RWPE2 (cell line): ENCODE results near the gene TMEM237.

ENCODE experiments used
- ATAC-seq: fragments of 200-7000 bp; cut with Tn5 transposase; 3 replicates; pipeline ENCODE4 v1.9.1; 2021; ENCODE audit warnings: low read depth
- DNase-seq: peaks from one replicate; pipeline ENCODE4 v3.0.0-alpha.2; 2020; ENCODE audit warnings: low spot score
- H3K27ac ChIP-seq: fragments of 450-650 bp; 2 replicates; pipeline ENCODE4 v1.5.1; 2017; ENCODE audit warnings: mild to moderate bottlenecking; ENCODE audit not compliant: poor library complexity, severe bottlenecking
- H3K27me3 ChIP-seq: fragments of 250-450 bp; sonication (Bioruptor Pico); 2 replicates; pipeline ENCODE4 v1.5.1; 2021; ENCODE audit warnings: mild to moderate bottlenecking, moderate library complexity; ENCODE audit not compliant: insufficient read depth, poor library complexity, severe bottlenecking
- H3K36me3 ChIP-seq: fragments of 250-450 bp; sonication (Bioruptor Pico); 2 replicates; pipeline ENCODE4 v1.5.1; 2020; ENCODE audit warnings: low read depth, mild to moderate bottlenecking, moderate library complexity
- H3K4me1 ChIP-seq: fragments of 250-450 bp; sonication (Bioruptor Pico); 2 replicates; pipeline ENCODE4 v1.5.1; 2021; ENCODE audit warnings: mild to moderate bottlenecking, moderate library complexity; ENCODE audit not compliant: insufficient read depth, poor library complexity, severe bottlenecking
- H3K4me3 ChIP-seq: fragments of 250-450 bp; sonication (Bioruptor Pico); 2 replicates; pipeline ENCODE4 v1.5.1; 2021; ENCODE audit warnings: mild to moderate bottlenecking, moderate library complexity; ENCODE audit not compliant: severe bottlenecking
- H3K9me3 ChIP-seq: fragments of 250-450 bp; sonication (Bioruptor Pico); 2 replicates; pipeline ENCODE4 v1.5.1; 2021; ENCODE audit warnings: mild to moderate bottlenecking, moderate library complexity; ENCODE audit not compliant: severe bottlenecking
- TF ChIP-seq, protein P1 (sequence below): fragments of 450-650 bp; IDR thresholded peaks from one replicate; pipeline ENCODE4 v1.5.1; 2017; ENCODE audit warnings: mild to moderate bottlenecking, moderate library complexity; ENCODE audit not compliant: poor library complexity, severe bottlenecking

Gene TMEM237

DNA sequence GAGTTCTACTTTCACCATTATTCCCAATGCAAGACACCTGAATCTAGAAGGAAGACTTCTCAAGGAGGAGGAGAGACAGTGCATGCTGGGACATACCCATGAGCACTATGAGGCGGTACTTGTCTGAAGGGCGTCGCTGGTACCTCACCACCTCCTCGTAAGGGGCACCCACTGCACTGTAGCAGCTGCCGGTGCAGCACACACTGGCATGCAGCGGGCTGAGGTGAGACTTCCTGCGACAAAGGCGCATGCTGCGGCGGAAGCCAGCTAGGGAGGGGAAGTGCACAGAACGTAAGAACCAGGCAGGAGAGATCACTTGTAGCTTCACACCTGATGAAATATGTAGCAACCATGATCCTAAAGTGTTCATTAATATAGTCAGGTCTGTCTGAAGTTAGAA is 12.8 kb upstream of the TMEM237 start:
- Histone ChIP-seq H3K27ac (no peak overlapping the region), H3K4me3 (no peak overlapping the region), H3K36me3 (no peaks in the 10 kb centered on the region), H3K4me1 (peaks cover 6% of the 10 kb centered on the region), H3K27me3 (no peaks in the 10 kb centered on the region), H3K9me3 (no peaks in the 10 kb centered on the region)
- ATAC-seq (no peak), DNase-seq (no peak)
- TF ChIP-seq, protein P1, sequence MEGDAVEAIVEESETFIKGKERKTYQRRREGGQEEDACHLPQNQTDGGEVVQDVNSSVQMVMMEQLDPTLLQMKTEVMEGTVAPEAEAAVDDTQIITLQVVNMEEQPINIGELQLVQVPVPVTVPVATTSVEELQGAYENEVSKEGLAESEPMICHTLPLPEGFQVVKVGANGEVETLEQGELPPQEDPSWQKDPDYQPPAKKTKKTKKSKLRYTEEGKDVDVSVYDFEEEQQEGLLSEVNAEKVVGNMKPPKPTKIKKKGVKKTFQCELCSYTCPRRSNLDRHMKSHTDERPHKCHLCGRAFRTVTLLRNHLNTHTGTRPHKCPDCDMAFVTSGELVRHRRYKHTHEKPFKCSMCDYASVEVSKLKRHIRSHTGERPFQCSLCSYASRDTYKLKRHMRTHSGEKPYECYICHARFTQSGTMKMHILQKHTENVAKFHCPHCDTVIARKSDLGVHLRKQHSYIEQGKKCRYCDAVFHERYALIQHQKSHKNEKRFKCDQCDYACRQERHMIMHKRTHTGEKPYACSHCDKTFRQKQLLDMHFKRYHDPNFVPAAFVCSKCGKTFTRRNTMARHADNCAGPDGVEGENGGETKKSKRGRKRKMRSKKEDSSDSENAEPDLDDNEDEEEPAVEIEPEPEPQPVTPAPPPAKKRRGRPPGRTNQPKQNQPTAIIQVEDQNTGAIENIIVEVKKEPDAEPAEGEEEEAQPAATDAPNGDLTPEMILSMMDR = no peak

GRCh38 chr2:201654616-201655384 is 11.5 kb upstream of the TMEM237 start:
- Histone ChIP-seq H3K27ac (no peak overlapping the region), H3K4me3 (no peak overlapping the region), H3K9me3 (no peaks in the 10 kb centered on the region), H3K27me3 (no peaks in the 10 kb centered on the region), H3K36me3 (no peaks in the 10 kb centered on the region), H3K4me1 (peaks cover 6% of the 10 kb centered on the region)
- ATAC-seq (0 out of 3 replicates have a peak, but pooled peaks have one; percentile 14), DNase-seq (no peak)
- TF ChIP-seq, protein P1 = no peak

DNA sequence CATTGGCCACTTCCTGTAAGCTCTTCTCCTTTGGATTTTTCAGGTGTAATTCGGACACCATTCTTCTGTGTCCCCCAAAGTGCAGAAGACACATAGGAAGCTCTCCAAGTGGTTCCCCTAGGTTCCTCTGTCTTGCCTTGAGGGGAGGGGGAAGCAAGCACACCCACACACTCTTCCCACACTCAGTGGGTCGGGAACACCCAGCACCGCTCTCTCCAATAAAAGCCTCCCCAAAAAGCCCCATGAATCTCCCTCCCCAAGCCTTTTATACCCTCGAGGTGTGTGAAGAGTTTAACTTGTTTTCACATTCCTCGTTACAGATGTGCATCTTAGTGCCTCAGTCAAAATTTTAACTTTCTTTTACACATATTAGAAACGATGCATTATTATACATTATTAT is 9.9 kb upstream of the TMEM237 start:
- H3K4me3 ChIP-seq = no peak overlapping the region
- TF ChIP-seq, protein P1 = no peak
- DNase-seq = no peak
- no peaks in the 10 kb centered on the region for H3K9me3 ChIP-seq
- no peaks in the 10 kb centered on the region for H3K27me3 ChIP-seq
- H3K4me1 ChIP-seq = peaks cover 6% of the 10 kb centered on the region
- peak overlapping the region; percentile 13 for H3K27ac ChIP-seq
- no peaks in the 10 kb centered on the region for H3K36me3 ChIP-seq
- no peak for ATAC-seq

GRCh38 chr2:201649442-201649841 is 6.1 kb upstream of the TMEM237 start:
- Histone ChIP-seq H3K4me1 (peaks cover 18% of the 10 kb centered on the region), H3K27me3 (no peaks in the 10 kb centered on the region), H3K36me3 (no peaks in the 10 kb centered on the region), H3K9me3 (peaks cover 2% of the 10 kb centered on the region), H3K4me3 (no peak overlapping the region), H3K27ac (no peak overlapping the region)
- DNase-seq = no peak
- TF ChIP-seq, protein P1 = no peak
- no peak for ATAC-seq

- no peak for DNase-seq
- Histone ChIP-seq H3K4me3 (no peak overlapping the region), H3K9me3 (peaks cover 2% of the 10 kb centered on the region), H3K27me3 (no peaks in the 10 kb centered on the region), H3K36me3 (no peaks in the 10 kb centered on the region), H3K4me1 (peaks cover 22% of the 10 kb centered on the region), H3K27ac (no peak overlapping the region)
- TF ChIP-seq, protein P1 = no peak
- ATAC-seq = no peak
Measured at GRCh38 chr2:201647431-201647830, 4.1 kb upstream of the TMEM237 start.
